ENCODE measurements around the gene CADM4. TPM values are rescaled to one million over a fixed set of nuclear protein-coding genes. Genes with fewer than 3 reads are reported as not detected.

CADM4 gene, protein sequence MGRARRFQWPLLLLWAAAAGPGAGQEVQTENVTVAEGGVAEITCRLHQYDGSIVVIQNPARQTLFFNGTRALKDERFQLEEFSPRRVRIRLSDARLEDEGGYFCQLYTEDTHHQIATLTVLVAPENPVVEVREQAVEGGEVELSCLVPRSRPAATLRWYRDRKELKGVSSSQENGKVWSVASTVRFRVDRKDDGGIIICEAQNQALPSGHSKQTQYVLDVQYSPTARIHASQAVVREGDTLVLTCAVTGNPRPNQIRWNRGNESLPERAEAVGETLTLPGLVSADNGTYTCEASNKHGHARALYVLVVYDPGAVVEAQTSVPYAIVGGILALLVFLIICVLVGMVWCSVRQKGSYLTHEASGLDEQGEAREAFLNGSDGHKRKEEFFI
- total RNA-seq (2013; cell fraction: nucleolus; rRNA removed), result not detected in 2 replicates
- 0.05 and 0.11 TPM in 2 replicates for total RNA-seq (2014; rRNA removed)
- 0.09 TPM in 1 of 2 replicates, not detected in the other for total RNA-seq (2014; rRNA removed; fragmentation: Illumina TruSeq; extraction: Trizol)
- total RNA-seq (2021), result 0.11 TPM in 1 of 2 replicates, not detected in the other
- not detected for polyA plus RNA-seq (2011; ENCODE audit: low read depth)
- not detected in 2 replicates for polyA plus RNA-seq (2011; rRNA removed)
- polyA plus RNA-seq (2011; cell fraction: cytosol; rRNA removed), result 0.07 TPM in 1 of 2 replicates, not detected in the other
- polyA plus RNA-seq (2011; cell fraction: nucleus; rRNA removed), result 0.06 TPM in 2 replicates
- 0.18 and 0.20 TPM in 2 replicates for polyA plus RNA-seq (2012)
- 0.04 TPM in 1 of 2 replicates, not detected in the other for polyA plus RNA-seq (2014; fragmentation: Illumina TruSeq; extraction: Trizol)
- polyA plus RNA-seq (2014; fragmentation: Nextera tagmentation; extraction: Ambion mirVana), result not detected
- polyA plus RNA-seq (2014; rRNA removed), result 0.06 TPM in 1 of 2 replicates, not detected in the other
- polyA plus RNA-seq (2016; fragmentation: Nextera tagmentation; extraction: Ambion mirVana), result under 1 TPM; 0.08 to 0.12 TPM
- polyA minus RNA-seq (2011; rRNA and poly(A)+ RNA removed), result 0.10 TPM in 1 of 2 replicates, not detected in the other
- polyA minus RNA-seq (2011; cell fraction: cytosol; rRNA and poly(A)+ RNA removed), result not detected in 2 replicates
- not detected in 2 replicates for polyA minus RNA-seq (2011; cell fraction: nucleus; rRNA and poly(A)+ RNA removed)
- percentile 10 among the genes with signal in this experiment for Bru-seq, nascent RNA
- percentile 17 among the genes with signal in this experiment for BruChase-seq, experiment 1, labeled RNA remaining after a 6-hour chase
- BruChase-seq, experiment 2, labeled RNA remaining after a 2-hour chase, result percentile 16 among the genes with signal in this experiment
- long read RNA-seq, experiment 1, result 0 reads
- long read RNA-seq, experiment 2, result 0 reads

- ChIA-PET POLR2A (no interaction called here), RAD21 (ENCODE audit: unreplicated experiment) (no interaction called here), SMC1A (ENCODE audit: uncharacterized antibody, unreplicated experiment) (no interaction called here), CTCF (no interaction called here)
- Histone ChIP-seq H3K4me3 (peak within 1 kb of the TSS; percentile 32; the same call in 1 of the 2 replicates), H3K79me2 (ENCODE audit: control insufficient read depth, insufficient read depth, low read length) (no peaks in the 10 kb centered on the region), H3K27ac (ENCODE audit: control insufficient read depth, insufficient read depth) (no peak within 1 kb of the TSS), H4K20me1 (ENCODE audit: control insufficient read depth, insufficient read depth) (no peaks in the 10 kb centered on the region), H3K9ac (ENCODE audit: control insufficient read depth, insufficient read depth, low read length) (no peak within 1 kb of the TSS), H2AFZ (ENCODE audit: control insufficient read depth, low read depth, low read length) (peak within 1 kb of the TSS; percentile 17; the same call in 1 of the 2 replicates), H3K36me3 (ENCODE audit: control insufficient read depth in 2 of 2, insufficient read depth in 2 of 2, low read length in 1 of 2) (no peaks in the 10 kb centered on the region), H3K4me1 (ENCODE audit: control insufficient read depth, insufficient read depth, low read length) (peaks cover 5% of the 10 kb centered on the region), H3K9me3 (replicated peaks; ENCODE audit: control insufficient read depth, insufficient read depth, low read length) (no peaks in the 10 kb centered on the region), H3K4me2 (ENCODE audit: control insufficient read depth, insufficient read depth) (peak within 1 kb of the TSS; percentile 62), H3K27me3 (replicated peaks in 1 of 2; ENCODE audit: control insufficient read depth in 2 of 2, insufficient read depth in 2 of 2, low read length in 1 of 2) (peaks cover 10 to 19% of the 10 kb centered on the region in 2 experiments)
- no peak for DNase-seq (ENCODE audit: low read depth, low spot score)
- no TSS peak for BruUV-seq (replicated peaks)
- 42% methylated on average over 10 of the region's 110 CpGs for WGBS (ENCODE audit: insufficient coverage, insufficient replicate concordance, low lambda C conversion rate, missing lambda C conversion rate)
- intact Hi-C loops (cut with micrococcal nuclease; ENCODE audit: unreplicated experiment) (no loop called here), in situ Hi-C loops (cut with MboI) (no loop called here)
- no peak for FAIRE-seq
- no peak; the same call in 2 of the 3 replicates for ATAC-seq
- TF ChIP-seq RAD21 (IDR thresholded peaks at IDR 0.05; ENCODE audit: insufficient read depth, low read depth, low read length), result no peak
- TF ChIP-seq NFYA (IDR thresholded peaks at IDR 0.05; ENCODE audit: borderline replicate concordance, low read depth, low read length), result no peak
- TF ChIP-seq ZSCAN29 (IDR thresholded peaks at IDR 0.05), result no peak
- TF ChIP-seq CHD2 (IDR thresholded peaks at IDR 0.05; ENCODE audit: borderline replicate concordance, low read depth, low read length), result no peak
- TF ChIP-seq ESRRA (IDR thresholded peaks at IDR 0.05; ENCODE audit: low read length), result no peak
- no peak for TF ChIP-seq ATF7 (IDR thresholded peaks at IDR 0.05; ENCODE audit: low read depth)
- TF ChIP-seq ZNF384 (IDR thresholded peaks at IDR 0.05; ENCODE audit: borderline replicate concordance, low read depth, low read length), result no peak
- TF ChIP-seq, protein P1, sequence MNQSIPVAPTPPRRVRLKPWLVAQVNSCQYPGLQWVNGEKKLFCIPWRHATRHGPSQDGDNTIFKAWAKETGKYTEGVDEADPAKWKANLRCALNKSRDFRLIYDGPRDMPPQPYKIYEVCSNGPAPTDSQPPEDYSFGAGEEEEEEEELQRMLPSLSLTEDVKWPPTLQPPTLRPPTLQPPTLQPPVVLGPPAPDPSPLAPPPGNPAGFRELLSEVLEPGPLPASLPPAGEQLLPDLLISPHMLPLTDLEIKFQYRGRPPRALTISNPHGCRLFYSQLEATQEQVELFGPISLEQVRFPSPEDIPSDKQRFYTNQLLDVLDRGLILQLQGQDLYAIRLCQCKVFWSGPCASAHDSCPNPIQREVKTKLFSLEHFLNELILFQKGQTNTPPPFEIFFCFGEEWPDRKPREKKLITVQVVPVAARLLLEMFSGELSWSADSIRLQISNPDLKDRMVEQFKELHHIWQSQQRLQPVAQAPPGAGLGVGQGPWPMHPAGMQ (IDR thresholded peaks at IDR 0.05; ENCODE audit: borderline replicate concordance), result no peak
- no peak for TF ChIP-seq ZBTB33 (IDR thresholded peaks at IDR 0.05)
- TF ChIP-seq RELB (IDR thresholded peaks at IDR 0.05; ENCODE audit: low read depth), result no peak
- TF ChIP-seq IKZF2 (IDR thresholded peaks at IDR 0.05), result no peak
- TF ChIP-seq ZNF622 (IDR thresholded peaks at IDR 0.05), result no peak
- TF ChIP-seq POLR2A (IDR thresholded peaks at IDR 0.05; ENCODE audit: low read depth, low read length), result no peak
Measured at GRCh38 chr19:43639519-43640423, at the start of gene CADM4. TSS of gene CADM4 (minus strand) at chr19:43639850. CDS start at chr19:43639790, 60 bp downstream.
